HL-60 (cell line): ENCODE measurements around the gene UQCRC2.

Source experiments
- GABPA ChIP-seq: IDR thresholded peaks from 2 replicates; pipeline ENCODE4 v1.6.1; 2012; ENCODE audit warnings: low read depth
- TF ChIP-seq, protein P1 (sequence below): IDR thresholded peaks from one replicate; pipeline ENCODE4 v1.5.1; 2011; ENCODE audit warnings: low read length, control low read depth, inconsistent platforms; ENCODE audit not compliant: insufficient read depth

DNA sequence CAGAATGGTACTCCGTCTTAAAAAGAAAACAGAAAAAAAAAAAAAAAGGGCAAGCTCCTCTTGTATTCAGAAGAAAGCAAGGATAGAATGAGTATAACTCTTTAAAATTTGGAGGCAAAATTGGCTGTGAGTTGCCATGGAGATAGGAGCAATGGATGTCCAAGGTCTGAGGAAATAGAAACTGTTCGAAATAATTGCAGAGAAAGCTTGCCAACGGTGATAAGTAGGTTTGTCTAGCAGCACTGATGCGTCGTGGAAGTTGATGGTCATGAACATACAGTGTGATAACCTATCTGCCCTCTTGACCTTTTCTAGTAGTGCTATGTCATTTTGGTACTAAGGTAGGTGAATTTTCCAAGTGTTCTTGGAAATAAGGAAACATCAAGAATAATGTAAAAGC lies 57.7 kb downstream of the UQCRC2 start:
- TF ChIP-seq, protein P1, sequence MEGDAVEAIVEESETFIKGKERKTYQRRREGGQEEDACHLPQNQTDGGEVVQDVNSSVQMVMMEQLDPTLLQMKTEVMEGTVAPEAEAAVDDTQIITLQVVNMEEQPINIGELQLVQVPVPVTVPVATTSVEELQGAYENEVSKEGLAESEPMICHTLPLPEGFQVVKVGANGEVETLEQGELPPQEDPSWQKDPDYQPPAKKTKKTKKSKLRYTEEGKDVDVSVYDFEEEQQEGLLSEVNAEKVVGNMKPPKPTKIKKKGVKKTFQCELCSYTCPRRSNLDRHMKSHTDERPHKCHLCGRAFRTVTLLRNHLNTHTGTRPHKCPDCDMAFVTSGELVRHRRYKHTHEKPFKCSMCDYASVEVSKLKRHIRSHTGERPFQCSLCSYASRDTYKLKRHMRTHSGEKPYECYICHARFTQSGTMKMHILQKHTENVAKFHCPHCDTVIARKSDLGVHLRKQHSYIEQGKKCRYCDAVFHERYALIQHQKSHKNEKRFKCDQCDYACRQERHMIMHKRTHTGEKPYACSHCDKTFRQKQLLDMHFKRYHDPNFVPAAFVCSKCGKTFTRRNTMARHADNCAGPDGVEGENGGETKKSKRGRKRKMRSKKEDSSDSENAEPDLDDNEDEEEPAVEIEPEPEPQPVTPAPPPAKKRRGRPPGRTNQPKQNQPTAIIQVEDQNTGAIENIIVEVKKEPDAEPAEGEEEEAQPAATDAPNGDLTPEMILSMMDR, result no peak
- no peak for TF ChIP-seq GABPA
